Neural progenitor cell (in vitro differentiated cells): ENCODE data around the gene MYO1F. TPM values are rescaled to one million over a fixed set of nuclear protein-coding genes. Genes with fewer than 3 reads are reported as not detected.
A peak's percentile ranks its signal among the peaks of the same experiment; 100 is the strongest.

Source experiments
- DNase-seq: peaks from one replicate; pipeline ENCODE4 v3.0.0-alpha.2; 2016; ENCODE audit warnings: low spot score
- H2AFZ ChIP-seq: fragments of 200-600 bp; sonication (generic); replicated peaks from 2 replicates; pipeline ENCODE4 v1.6.1; 2016; ENCODE audit warnings: antibody characterized with exemption
- H3F3A ChIP-seq: fragments of 200-600 bp; sonication (generic); 2 replicates; pipeline ENCODE4 v1.6.1; 2016; ENCODE audit warnings: antibody characterized with exemption, low read depth
- H3K27ac ChIP-seq: fragments of 200-600 bp; sonication (generic); 2 replicates; pipeline ENCODE4 v1.5.1; 2016; ENCODE audit warnings: mild to moderate bottlenecking
- H3K27me3 ChIP-seq: fragments of 200-600 bp; sonication (generic); 2 replicates; pipeline ENCODE4 v1.6.1; 2016; ENCODE audit warnings: mild to moderate bottlenecking, moderate library complexity
- H3K36me3 ChIP-seq: fragments of 200-600 bp; sonication (generic); 2 replicates; pipeline ENCODE4 v1.5.1; 2016
- H3K4me1 ChIP-seq: fragments of 200-600 bp; sonication (generic); 2 replicates; pipeline ENCODE4 v1.6.1; 2016; ENCODE audit warnings: mixed run types
- H3K4me2 ChIP-seq: fragments of 200-600 bp; sonication (generic); 2 replicates; pipeline ENCODE4 v1.6.1; 2016
- H3K4me3 ChIP-seq: fragments of 200-600 bp; sonication (generic); 2 replicates; pipeline ENCODE4 v1.5.1; 2016
- H3K79me2 ChIP-seq: fragments of 200-600 bp; sonication (generic); 2 replicates; pipeline ENCODE4 v1.6.1; 2016; ENCODE audit warnings: low read depth
- H3K9ac ChIP-seq: fragments of 200-600 bp; sonication (generic); 2 replicates; pipeline ENCODE4 v1.6.1; 2016
- H3K9me3 ChIP-seq: fragments of 200-600 bp; sonication (generic); 2 replicates; pipeline ENCODE4 v1.5.1; 2016; ENCODE audit warnings: low read depth
- H4K20me1 ChIP-seq: fragments of 200-600 bp; sonication (generic); 2 replicates; pipeline ENCODE4 v1.6.1; 2016; ENCODE audit warnings: low read depth
- H3K27ac Mint-ChIP-seq: 3 replicates; pipeline ENCODE4 v1.8.0; 2021; ENCODE audit warnings: mixed read lengths
- H3K27me3 Mint-ChIP-seq: 2 replicates; pipeline ENCODE4 v1.8.0; 2022; ENCODE audit warnings: low read depth, mild to moderate bottlenecking, inconsistent platforms, moderate library complexity, mixed read lengths; ENCODE audit not compliant: insufficient read depth
- H3K36me3 Mint-ChIP-seq: 3 replicates; pipeline ENCODE4 v1.8.0; 2021; ENCODE audit warnings: mixed read lengths
- H3K4me1 Mint-ChIP-seq: 3 replicates; pipeline ENCODE4 v1.8.0; 2021; ENCODE audit warnings: mixed read lengths
- H3K4me3 Mint-ChIP-seq: 3 replicates; pipeline ENCODE4 v1.8.0; 2021; ENCODE audit warnings: mild to moderate bottlenecking, moderate library complexity, mixed read lengths
- H3K9me3 Mint-ChIP-seq: 3 replicates; pipeline ENCODE4 v1.8.0; 2020; ENCODE audit warnings: mixed read lengths
- EZH2 ChIP-seq: fragments of 200-600 bp; sonication (generic); IDR thresholded peaks from 2 replicates; pipeline ENCODE4 v1.6.1; 2017; ENCODE audit warnings: antibody characterized with exemption, mild to moderate bottlenecking, moderate library complexity
- EZH2phosphoT487 ChIP-seq: fragments of 200-600 bp; sonication (generic); IDR thresholded peaks from 2 replicates; pipeline ENCODE4 v1.6.1; 2017; ENCODE audit warnings: antibody characterized with exemption
- total RNA-seq: library from RNA; depleted of rRNA; stranded (reverse); fragments of >200 nt; gene quantifications from 2 replicates; pipeline ENCODE4 v1.2.3, GENCODE V29; 2015; ENCODE audit warnings: low replicate concordance
- TF ChIP-seq, protein P1 (sequence below): fragments of 200-600 bp; sonication (generic); IDR thresholded peaks from 2 replicates; pipeline ENCODE4 v1.5.1; 2017; ENCODE audit warnings: antibody characterized with exemption, mild to moderate bottlenecking

Gene MYO1F
- total RNA-seq, 1 donor from 2014 or later: 0.15 TPM

DNA sequence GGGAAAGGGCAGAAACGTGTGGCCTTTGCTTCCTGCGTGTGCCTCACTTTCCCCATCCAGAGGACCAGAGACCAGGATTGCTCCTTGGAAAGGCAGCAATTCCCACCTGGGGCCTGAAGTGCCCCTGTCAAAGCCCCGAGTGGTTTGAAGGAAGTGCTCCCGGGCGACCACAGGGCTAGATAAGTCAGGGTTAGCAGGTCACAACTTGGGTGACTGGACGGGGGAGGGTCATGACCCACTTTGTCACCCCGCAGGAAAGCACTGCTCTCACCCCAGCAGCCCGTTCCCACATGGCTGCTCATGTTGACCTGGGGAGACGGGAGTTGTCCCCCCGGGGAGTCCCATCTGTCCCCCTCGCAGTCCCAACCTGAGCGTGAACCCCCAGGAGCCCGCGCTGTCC is 75.3 kb downstream of the MYO1F start:
- Histone ChIP-seq H3K9me3 (no peaks in the 10 kb centered on the region), H4K20me1 (no peaks in the 10 kb centered on the region), H3K36me3 (no peaks in the 10 kb centered on the region), H3K4me3 (no peak overlapping the region), H3K9ac (no peak overlapping the region), H2AFZ (no peak overlapping the region), H3K4me2 (no peak overlapping the region), H3K4me1 (peaks cover 30% of the 10 kb centered on the region), H3K79me2 (no peaks in the 10 kb centered on the region), H3K27me3 (no peaks in the 10 kb centered on the region), H3K27ac (no peak overlapping the region), H3F3A (peaks cover 28% of the 10 kb centered on the region)
- H3K36me3 Mint-ChIP-seq: no peaks in the 10 kb centered on the region
- H3K27ac Mint-ChIP-seq: no peak overlapping the region
- H3K9me3 Mint-ChIP-seq: no peaks in the 10 kb centered on the region
- TF ChIP-seq EZH2: no peak
- TF ChIP-seq, protein P1, sequence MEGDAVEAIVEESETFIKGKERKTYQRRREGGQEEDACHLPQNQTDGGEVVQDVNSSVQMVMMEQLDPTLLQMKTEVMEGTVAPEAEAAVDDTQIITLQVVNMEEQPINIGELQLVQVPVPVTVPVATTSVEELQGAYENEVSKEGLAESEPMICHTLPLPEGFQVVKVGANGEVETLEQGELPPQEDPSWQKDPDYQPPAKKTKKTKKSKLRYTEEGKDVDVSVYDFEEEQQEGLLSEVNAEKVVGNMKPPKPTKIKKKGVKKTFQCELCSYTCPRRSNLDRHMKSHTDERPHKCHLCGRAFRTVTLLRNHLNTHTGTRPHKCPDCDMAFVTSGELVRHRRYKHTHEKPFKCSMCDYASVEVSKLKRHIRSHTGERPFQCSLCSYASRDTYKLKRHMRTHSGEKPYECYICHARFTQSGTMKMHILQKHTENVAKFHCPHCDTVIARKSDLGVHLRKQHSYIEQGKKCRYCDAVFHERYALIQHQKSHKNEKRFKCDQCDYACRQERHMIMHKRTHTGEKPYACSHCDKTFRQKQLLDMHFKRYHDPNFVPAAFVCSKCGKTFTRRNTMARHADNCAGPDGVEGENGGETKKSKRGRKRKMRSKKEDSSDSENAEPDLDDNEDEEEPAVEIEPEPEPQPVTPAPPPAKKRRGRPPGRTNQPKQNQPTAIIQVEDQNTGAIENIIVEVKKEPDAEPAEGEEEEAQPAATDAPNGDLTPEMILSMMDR: no peak
- no peak for TF ChIP-seq EZH2phosphoT487
- H3K4me3 Mint-ChIP-seq: no peak overlapping the region
- no peak for DNase-seq
- peaks cover 3% of the 10 kb centered on the region for H3K27me3 Mint-ChIP-seq
- peaks cover 35% of the 10 kb centered on the region for H3K4me1 Mint-ChIP-seq

DNA sequence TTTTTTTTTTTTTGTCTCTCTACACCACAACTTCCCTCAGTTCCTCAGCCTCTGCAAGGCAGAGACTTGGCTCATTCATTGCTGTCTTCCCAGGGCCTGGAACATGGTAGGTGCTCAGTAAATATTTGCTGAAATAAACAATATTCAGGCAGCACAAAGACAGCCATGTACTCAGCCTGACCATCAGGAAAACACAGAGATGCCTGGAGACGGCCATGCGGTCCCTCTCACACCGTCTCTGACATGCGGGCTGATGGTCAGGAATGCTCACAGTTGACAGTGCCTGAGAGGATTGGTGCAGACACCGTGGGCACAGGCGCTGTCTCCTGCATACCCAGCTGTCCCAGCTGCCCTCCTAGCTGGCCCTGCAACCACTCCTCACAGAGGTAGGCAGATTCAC is 75.7 kb downstream of the MYO1F start:
- H3K4me1 ChIP-seq: peaks cover 25% of the 10 kb centered on the region
- Mint-ChIP-seq H3K4me1 (peaks cover 32% of the 10 kb centered on the region), H3K27me3 (peaks cover 3% of the 10 kb centered on the region), H3K36me3 (no peaks in the 10 kb centered on the region), H3K27ac (no peak overlapping the region), H3K4me3 (no peak overlapping the region), H3K9me3 (no peaks in the 10 kb centered on the region)
- no peaks in the 10 kb centered on the region for H3K79me2 ChIP-seq
- H3K9ac ChIP-seq: no peak overlapping the region
- H3K4me2 ChIP-seq: no peak overlapping the region
- H3K27me3 ChIP-seq: no peaks in the 10 kb centered on the region
- H3K9me3 ChIP-seq: no peaks in the 10 kb centered on the region
- H3F3A ChIP-seq: peaks cover 23% of the 10 kb centered on the region
- no peak for DNase-seq
- H2AFZ ChIP-seq: no peak overlapping the region
- H3K36me3 ChIP-seq: no peaks in the 10 kb centered on the region
- no peak overlapping the region for H3K27ac ChIP-seq
- H4K20me1 ChIP-seq: no peaks in the 10 kb centered on the region
- no peak overlapping the region for H3K4me3 ChIP-seq
- TF ChIP-seq EZH2 (no peak), EZH2phosphoT487 (no peak)
- TF ChIP-seq, protein P1: no peak

DNA sequence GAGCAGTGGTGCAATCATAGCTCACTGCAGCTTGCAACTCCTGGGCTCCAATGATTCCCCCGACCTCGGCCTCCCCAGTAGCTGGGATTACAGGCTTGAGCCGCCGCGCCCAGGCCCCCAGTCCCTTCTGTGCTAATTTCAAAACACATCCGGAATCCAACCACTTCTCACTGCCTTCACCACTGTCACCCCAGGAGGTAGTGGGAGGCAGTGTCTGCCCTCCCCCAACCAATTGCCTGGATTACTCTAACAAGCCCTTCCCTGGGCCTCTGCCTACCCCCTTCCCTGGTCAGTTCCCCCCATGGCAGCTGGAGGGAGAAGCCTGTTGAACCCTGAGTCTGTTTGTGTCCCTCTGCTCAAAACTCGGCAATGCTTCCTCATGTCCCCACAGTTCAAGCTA is 77.1 kb downstream of the MYO1F start:
- peaks cover 28% of the 10 kb centered on the region for H3K4me1 Mint-ChIP-seq
- TF ChIP-seq, protein P1: no peak
- TF ChIP-seq EZH2phosphoT487: no peak
- TF ChIP-seq EZH2: no peak
- H3K9me3 Mint-ChIP-seq: no peaks in the 10 kb centered on the region
- Histone ChIP-seq H3K36me3 (no peaks in the 10 kb centered on the region), H3K4me2 (peak overlapping the region; percentile 55), H3K4me1 (peaks cover 18% of the 10 kb centered on the region), H3K79me2 (no peaks in the 10 kb centered on the region), H4K20me1 (no peaks in the 10 kb centered on the region), H2AFZ (peak overlapping the region; percentile 54), H3K9me3 (no peaks in the 10 kb centered on the region), H3K27ac (no peak overlapping the region), H3F3A (peaks cover 10% of the 10 kb centered on the region), H3K9ac (no peak overlapping the region), H3K4me3 (no peak overlapping the region), H3K27me3 (no peaks in the 10 kb centered on the region)
- no peaks in the 10 kb centered on the region for H3K36me3 Mint-ChIP-seq
- H3K27me3 Mint-ChIP-seq: peaks cover 6% of the 10 kb centered on the region
- DNase-seq: peak; percentile 42
- H3K4me3 Mint-ChIP-seq: peak overlapping the region; percentile 79
- H3K27ac Mint-ChIP-seq: peak overlapping the region; percentile 98
